ENCODE data around the gene RFC5.

DNA sequence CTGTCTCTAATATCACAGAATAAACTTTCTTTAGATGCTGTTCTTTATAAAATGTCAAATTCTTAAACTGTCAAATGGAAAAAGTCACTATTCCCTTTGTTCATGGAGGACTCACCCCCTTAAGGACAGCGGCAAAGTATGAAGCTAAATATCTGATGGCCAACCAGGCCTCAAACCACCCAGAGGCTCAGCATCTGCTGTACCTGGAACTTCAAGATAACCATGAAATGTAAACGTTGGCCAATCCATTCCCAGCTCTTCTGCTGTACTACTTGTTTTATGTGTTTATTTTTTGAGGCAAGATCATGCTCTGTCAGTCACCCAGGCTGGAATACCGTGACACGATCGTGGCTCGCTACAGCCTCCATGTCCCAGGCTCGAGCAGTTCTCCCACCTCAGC lies 15.7 kb downstream of the RFC5 start:
- TF ChIP-seq, protein P1, sequence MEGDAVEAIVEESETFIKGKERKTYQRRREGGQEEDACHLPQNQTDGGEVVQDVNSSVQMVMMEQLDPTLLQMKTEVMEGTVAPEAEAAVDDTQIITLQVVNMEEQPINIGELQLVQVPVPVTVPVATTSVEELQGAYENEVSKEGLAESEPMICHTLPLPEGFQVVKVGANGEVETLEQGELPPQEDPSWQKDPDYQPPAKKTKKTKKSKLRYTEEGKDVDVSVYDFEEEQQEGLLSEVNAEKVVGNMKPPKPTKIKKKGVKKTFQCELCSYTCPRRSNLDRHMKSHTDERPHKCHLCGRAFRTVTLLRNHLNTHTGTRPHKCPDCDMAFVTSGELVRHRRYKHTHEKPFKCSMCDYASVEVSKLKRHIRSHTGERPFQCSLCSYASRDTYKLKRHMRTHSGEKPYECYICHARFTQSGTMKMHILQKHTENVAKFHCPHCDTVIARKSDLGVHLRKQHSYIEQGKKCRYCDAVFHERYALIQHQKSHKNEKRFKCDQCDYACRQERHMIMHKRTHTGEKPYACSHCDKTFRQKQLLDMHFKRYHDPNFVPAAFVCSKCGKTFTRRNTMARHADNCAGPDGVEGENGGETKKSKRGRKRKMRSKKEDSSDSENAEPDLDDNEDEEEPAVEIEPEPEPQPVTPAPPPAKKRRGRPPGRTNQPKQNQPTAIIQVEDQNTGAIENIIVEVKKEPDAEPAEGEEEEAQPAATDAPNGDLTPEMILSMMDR (IDR thresholded peaks at IDR 0.05; ENCODE audit: insufficient read depth, low read length): no peak
- TF ChIP-seq POLR2AphosphoS5 (IDR thresholded peaks at IDR 0.05; ENCODE audit: low read depth) (no peak), SPI1 (IDR thresholded peaks at IDR 0.05; ENCODE audit: borderline replicate concordance, low read depth) (no peak), GABPA (IDR thresholded peaks at IDR 0.05; ENCODE audit: low read depth) (no peak)
- TF ChIP-seq, protein P2, sequence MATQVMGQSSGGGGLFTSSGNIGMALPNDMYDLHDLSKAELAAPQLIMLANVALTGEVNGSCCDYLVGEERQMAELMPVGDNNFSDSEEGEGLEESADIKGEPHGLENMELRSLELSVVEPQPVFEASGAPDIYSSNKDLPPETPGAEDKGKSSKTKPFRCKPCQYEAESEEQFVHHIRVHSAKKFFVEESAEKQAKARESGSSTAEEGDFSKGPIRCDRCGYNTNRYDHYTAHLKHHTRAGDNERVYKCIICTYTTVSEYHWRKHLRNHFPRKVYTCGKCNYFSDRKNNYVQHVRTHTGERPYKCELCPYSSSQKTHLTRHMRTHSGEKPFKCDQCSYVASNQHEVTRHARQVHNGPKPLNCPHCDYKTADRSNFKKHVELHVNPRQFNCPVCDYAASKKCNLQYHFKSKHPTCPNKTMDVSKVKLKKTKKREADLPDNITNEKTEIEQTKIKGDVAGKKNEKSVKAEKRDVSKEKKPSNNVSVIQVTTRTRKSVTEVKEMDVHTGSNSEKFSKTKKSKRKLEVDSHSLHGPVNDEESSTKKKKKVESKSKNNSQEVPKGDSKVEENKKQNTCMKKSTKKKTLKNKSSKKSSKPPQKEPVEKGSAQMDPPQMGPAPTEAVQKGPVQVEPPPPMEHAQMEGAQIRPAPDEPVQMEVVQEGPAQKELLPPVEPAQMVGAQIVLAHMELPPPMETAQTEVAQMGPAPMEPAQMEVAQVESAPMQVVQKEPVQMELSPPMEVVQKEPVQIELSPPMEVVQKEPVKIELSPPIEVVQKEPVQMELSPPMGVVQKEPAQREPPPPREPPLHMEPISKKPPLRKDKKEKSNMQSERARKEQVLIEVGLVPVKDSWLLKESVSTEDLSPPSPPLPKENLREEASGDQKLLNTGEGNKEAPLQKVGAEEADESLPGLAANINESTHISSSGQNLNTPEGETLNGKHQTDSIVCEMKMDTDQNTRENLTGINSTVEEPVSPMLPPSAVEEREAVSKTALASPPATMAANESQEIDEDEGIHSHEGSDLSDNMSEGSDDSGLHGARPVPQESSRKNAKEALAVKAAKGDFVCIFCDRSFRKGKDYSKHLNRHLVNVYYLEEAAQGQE (IDR thresholded peaks at IDR 0.05; ENCODE audit: insufficient replicate concordance, low read depth): no peak

All from HL-60 (cell line).